HG02588 (cell line): ENCODE data around the gene TRAPPC3.

Experiments
- ATAC-seq: cut with Tn5 transposase; IDR thresholded peaks from one replicate; pipeline ENCODE4 v1.9.1; 2021; ENCODE audit warnings: mild to moderate bottlenecking, moderate library complexity; ENCODE audit not compliant: unreplicated experiment

Gene TRAPPC3

GRCh38 chr1:36128126-36128904 is 21.0 kb downstream of the TRAPPC3 start:
- no peak for ATAC-seq

GRCh38 chr1:36126797-36127500 is 22.3 kb downstream of the TRAPPC3 start:
- ATAC-seq: no peak

- no peak for ATAC-seq
Measured at GRCh38 chr1:36126005-36126716, 23.1 kb downstream of the TRAPPC3 start.

- ATAC-seq: no peak
Measured at GRCh38 chr1:36125129-36125991, 23.9 kb downstream of the TRAPPC3 start, which contains the start of gene COL8A2. TSS of gene COL8A2 (minus strand) at chr1:36125222. CDS start at chr1:36100242, 24,980 bp downstream.

GRCh38 chr1:36124404-36125128 is 24.7 kb downstream of the TRAPPC3 start:
- no peak for ATAC-seq

- no peak for ATAC-seq
Measured at GRCh38 chr1:36123356-36123755, 25.9 kb downstream of the TRAPPC3 start.

GRCh38 chr1:36122062-36123030 is 26.9 kb downstream of the TRAPPC3 start:
- no peak for ATAC-seq

GRCh38 chr1:36119456-36119855 is 29.8 kb downstream of the TRAPPC3 start:
- ATAC-seq: no peak

GRCh38 chr1:36118447-36119204 is 30.7 kb downstream of the TRAPPC3 start:
- no peak for ATAC-seq

GRCh38 chr1:36116901-36117300 is 32.4 kb downstream of the TRAPPC3 start:
- no peak for ATAC-seq

GRCh38 chr1:36115931-36116330 is 33.4 kb downstream of the TRAPPC3 start:
- no peak for ATAC-seq

- ATAC-seq: no peak
Measured at GRCh38 chr1:36115200-36115669, 34.1 kb downstream of the TRAPPC3 start.

- no peak for ATAC-seq
Measured at GRCh38 chr1:36114371-36114770, 34.9 kb downstream of the TRAPPC3 start.

- ATAC-seq: no peak
Measured at GRCh38 chr1:36112823-36113222, 36.5 kb downstream of the TRAPPC3 start.

GRCh38 chr1:36111151-36111550 is 38.1 kb downstream of the TRAPPC3 start:
- no peak for ATAC-seq

GRCh38 chr1:36109041-36109679 is 40.1 kb downstream of the TRAPPC3 start:
- no peak for ATAC-seq

- no peak for ATAC-seq
Measured at GRCh38 chr1:36108314-36108713, 41.0 kb downstream of the TRAPPC3 start.
